Fibroblast of the aortic adventitia (primary cell): ENCODE measurements around the gene TRMT61A. TPM values are rescaled to one million over a fixed set of nuclear protein-coding genes. Genes with fewer than 3 reads are reported as not detected.
A peak's percentile ranks its signal among the peaks of the same experiment; 100 is the strongest.
"Not testable (repeated sequence)": the region's sequence is repeated elsewhere in the genome, so short reads cannot be mapped to it uniquely, and the experiment has no call there.

Experiments used
- DNase-seq: peaks from one replicate; pipeline ENCODE4 v3.0.0-alpha.2; 2010; ENCODE audit warnings: low read depth
- H3K4me3 ChIP-seq: 2 replicates; pipeline ENCODE4 v1.5.1; 2011; ENCODE audit warnings: low read depth, mild to moderate bottlenecking, control low read depth, low read length, moderate library complexity
- CTCF ChIP-seq: IDR thresholded peaks from 2 replicates; pipeline ENCODE4 v1.5.1; 2011; ENCODE audit warnings: mild to moderate bottlenecking, low read length, control low read depth, inconsistent platforms; ENCODE audit not compliant: insufficient read depth
- total RNA-seq: library from RNA; depleted of rRNA; stranded (reverse); fragments of >200 nt; gene quantifications from 2 replicates; pipeline ENCODE4 v1.2.3, GENCODE V29; 2012; ENCODE audit warnings: low replicate concordance

The TRMT61A gene
- total RNA-seq, 1 donor = 9.2 TPM

- no peak overlapping the region for H3K4me3 ChIP-seq
- TF ChIP-seq CTCF = no peak
- DNase-seq = no peak
Observed at GRCh38 chr14:103507751-103508150, 21.2 kb upstream of the TRMT61A start.

DNA sequence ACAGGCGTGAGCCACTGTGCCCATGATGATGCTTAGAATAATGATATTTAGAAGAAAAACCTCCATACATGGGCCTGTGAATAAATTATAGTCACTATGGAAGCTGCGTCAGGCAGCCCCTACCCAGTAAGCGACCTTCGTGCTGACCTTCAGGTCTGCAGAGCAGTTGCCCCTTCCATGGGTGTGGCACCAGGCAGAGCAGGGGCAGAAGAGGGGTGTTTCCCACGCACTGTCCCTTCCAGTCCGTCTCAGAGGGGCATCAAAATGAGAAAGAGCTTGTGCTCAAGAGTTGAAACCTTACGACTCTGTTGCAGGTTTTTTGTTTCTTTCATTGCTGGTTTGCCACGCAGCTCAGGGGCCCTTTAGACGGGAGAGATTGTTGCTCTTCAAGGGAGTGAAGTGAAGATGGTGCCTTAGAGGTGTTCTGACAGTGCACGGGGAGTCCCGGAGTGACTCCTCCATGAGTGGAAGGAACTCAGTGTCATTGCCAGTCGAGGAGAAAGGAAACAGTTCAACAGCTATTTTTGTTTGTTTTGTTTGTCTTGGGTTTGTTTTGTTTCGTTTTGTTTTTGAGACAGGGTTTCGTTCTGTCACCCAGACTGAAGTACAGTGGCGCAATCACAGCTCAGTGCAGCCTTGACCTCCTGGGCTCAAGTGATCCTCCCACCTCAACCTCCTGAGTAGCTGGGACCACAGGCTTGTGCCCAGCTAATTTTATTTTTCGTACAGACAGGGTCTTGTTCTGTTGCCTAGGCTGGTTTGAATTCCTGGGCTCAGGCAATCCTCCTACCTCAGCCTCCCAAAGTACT is 20.3 kb upstream of the TRMT61A start:
- no peak for DNase-seq
- no peak for TF ChIP-seq CTCF

GRCh38 chr14:103509864-103510723 is 18.9 kb upstream of the TRMT61A start:
- DNase-seq = no peak
- TF ChIP-seq CTCF = no peak
- no peak overlapping the region for H3K4me3 ChIP-seq

More for the DNA sequence above, 20.3 kb upstream of the TRMT61A start:
- H3K4me3 ChIP-seq = no peak overlapping the region

- no peak overlapping the region for H3K4me3 ChIP-seq
- TF ChIP-seq CTCF = no peak
- DNase-seq = no peak
Observed at GRCh38 chr14:103510724-103511693, 18.0 kb upstream of the TRMT61A start.

DNA sequence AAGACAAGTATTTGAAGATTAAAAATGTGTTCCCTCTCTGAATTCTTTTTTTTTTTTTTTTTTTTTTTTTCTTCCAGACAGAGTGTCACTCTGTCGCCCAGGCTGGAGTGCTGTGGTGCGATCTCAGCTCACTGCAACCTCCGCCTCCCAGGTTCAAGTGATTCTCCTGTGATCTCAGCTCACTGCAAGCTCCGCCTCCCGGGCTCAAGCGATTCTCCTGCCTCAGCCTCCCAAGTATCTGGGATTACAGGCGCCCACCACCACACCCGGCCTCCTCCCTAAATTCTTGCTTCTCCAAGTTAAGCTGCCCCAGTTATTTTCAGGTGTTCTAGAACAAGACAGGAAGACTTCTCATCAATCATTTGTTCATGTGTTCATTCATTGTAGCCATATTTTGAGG is 16.8 kb upstream of the TRMT61A start:
- H3K4me3 ChIP-seq, DNase-seq: not testable (repeated sequence)

DNA sequence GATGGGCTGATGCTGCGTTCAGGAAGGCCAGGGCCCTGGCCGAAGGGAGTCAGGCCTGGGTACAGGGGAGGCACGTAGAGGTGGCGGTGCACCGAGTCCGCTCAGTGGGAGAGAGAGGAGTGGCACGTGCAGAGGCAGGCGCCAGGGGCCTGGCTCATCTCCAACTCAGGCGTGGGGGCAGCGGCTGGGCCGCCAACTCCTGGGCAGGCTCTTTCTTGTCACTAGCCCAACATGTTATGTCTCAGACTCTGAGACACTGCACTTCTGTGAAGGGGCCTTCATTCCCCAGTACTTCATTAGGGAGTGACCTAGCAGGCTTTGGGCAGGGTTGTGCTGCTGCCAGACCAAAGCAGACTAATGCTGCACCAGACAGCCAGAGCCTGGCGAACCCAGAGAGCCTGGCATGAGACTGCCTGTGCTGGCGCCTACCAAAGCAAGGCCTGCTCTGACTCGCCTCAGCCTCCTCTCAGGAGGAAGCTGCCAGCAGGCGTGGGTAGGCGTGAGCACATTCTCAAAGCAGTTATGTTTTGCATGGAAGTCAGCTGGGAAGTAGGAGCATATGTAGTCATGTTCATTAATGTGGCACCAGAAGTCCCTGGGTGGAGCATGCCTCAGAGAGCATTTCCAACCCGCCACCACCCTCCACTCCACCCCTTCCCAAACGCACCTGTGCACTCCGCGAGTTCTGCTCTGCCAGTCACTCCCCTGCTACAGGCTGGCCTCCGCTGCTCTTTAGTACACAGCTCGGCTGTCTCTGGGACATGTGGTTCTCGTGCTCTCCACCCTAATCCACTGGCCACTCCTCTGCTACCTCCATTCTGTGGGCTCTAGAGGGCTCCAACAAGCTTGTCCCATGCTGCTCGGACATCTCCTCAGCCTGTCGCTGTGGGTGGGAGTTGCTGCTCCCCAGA is 16.0 kb upstream of the TRMT61A start:
- peak; percentile 76 for DNase-seq
- H3K4me3 ChIP-seq = no peak overlapping the region
- TF ChIP-seq CTCF = no peak
